GM18861 (cell line): ENCODE results near the gene PAN3.

ENCODE experiments used
- ATAC-seq: cut with Tn5 transposase; IDR thresholded peaks from one replicate; pipeline ENCODE4 v1.9.1; 2021; ENCODE audit not compliant: unreplicated experiment

The PAN3 gene

GRCh38 chr13:28219408-28220099 is 81.2 kb downstream of the PAN3 start:
- ATAC-seq: no peak

GRCh38 chr13:28220166-28220565 is 81.8 kb downstream of the PAN3 start:
- no peak for ATAC-seq

- ATAC-seq: no peak
These were observed 91.4 kb downstream of the PAN3 start for GRCh38 chr13:28229522-28230411.

- ATAC-seq: no peak
These were observed 93.3 kb downstream of the PAN3 start for GRCh38 chr13:28231642-28232041.

GRCh38 chr13:28237944-28238343 is 99.6 kb downstream of the PAN3 start:
- no peak for ATAC-seq

- no peak for ATAC-seq
These were observed 101.0 kb downstream of the PAN3 start for GRCh38 chr13:28239374-28239773.

- ATAC-seq: no peak
These were observed 107.1 kb downstream of the PAN3 start for GRCh38 chr13:28245465-28245864.

GRCh38 chr13:28246891-28247290 is 108.5 kb downstream of the PAN3 start:
- ATAC-seq: no peak

GRCh38 chr13:28248080-28248479 is 109.7 kb downstream of the PAN3 start:
- ATAC-seq: no peak

GRCh38 chr13:28250542-28250941 is 112.2 kb downstream of the PAN3 start:
- ATAC-seq: no peak

- no peak for ATAC-seq
These were observed 113.1 kb downstream of the PAN3 start for GRCh38 chr13:28251466-28251865.

- ATAC-seq: no peak
These were observed 114.2 kb downstream of the PAN3 start for GRCh38 chr13:28252547-28252946.

GRCh38 chr13:28257305-28257704 is 119.0 kb downstream of the PAN3 start:
- no peak for ATAC-seq

GRCh38 chr13:28258417-28258816 is 120.1 kb downstream of the PAN3 start:
- no peak for ATAC-seq

- no peak for ATAC-seq
These were observed 129.2 kb downstream of the PAN3 start for GRCh38 chr13:28267497-28267896.

- ATAC-seq: peak; percentile 98
These were observed 130.5 kb downstream of the PAN3 start for GRCh38 chr13:28268800-28269223.

- no peak for ATAC-seq
These were observed 132.9 kb downstream of the PAN3 start for GRCh38 chr13:28271056-28271840.

- no peak for ATAC-seq
These were observed 135.6 kb downstream of the PAN3 start for GRCh38 chr13:28273919-28274318.

GRCh38 chr13:28282451-28282850 is 144.1 kb downstream of the PAN3 start:
- no peak for ATAC-seq

GRCh38 chr13:28283600-28283999 is 145.3 kb downstream of the PAN3 start:
- no peak for ATAC-seq

GRCh38 chr13:28286263-28286662 is 147.9 kb downstream of the PAN3 start:
- ATAC-seq: no peak
